Keratinocyte (primary cell): ENCODE measurements around the gene DSEL.

ENCODE experiments used
- CTCF ChIP-seq, 3 experiments: IDR thresholded peaks in 1 of 3; conservative IDR thresholded peaks in 1 of 3; optimal IDR thresholded peaks in 1 of 3; 2 replicates in 2 of 3; 3 replicates in 1 of 3; pipeline versions ENCODE3 to v1.5.1; 2011; ENCODE audit warnings: low read length in 3 of 3, mild to moderate bottlenecking in 3 of 3, moderate library complexity in 2 of 3, control low read depth in 1 of 3, inconsistent platforms in 1 of 3; ENCODE audit not compliant: insufficient read depth in 2 of 3; ENCODE audit errors: extremely low read depth in 1 of 3
- EZH2 ChIP-seq: IDR thresholded peaks from one replicate; pipeline ENCODE4 v1.6.1; 2012; ENCODE audit warnings: inconsistent platforms, mild to moderate bottlenecking, low read length, moderate library complexity

- TF ChIP-seq CTCF (optimal IDR thresholded peaks at IDR 0.05 in 1 of 3, IDR thresholded peaks at IDR 0.05 in 1 of 3, conservative IDR thresholded peaks at IDR 0.05 in 1 of 3; ENCODE audit: extremely low read depth in 1 of 3, insufficient read depth in 2 of 3, low read length in 3 of 3): no peak
- TF ChIP-seq EZH2: no peak
Measured at GRCh38 chr18:67468038-67468437, 48.5 kb downstream of the DSEL start.
